Stomach (tissue), 9 donors: ENCODE results near the gene MCTP1. TPM values are rescaled to one million over a fixed set of nuclear protein-coding genes. Genes with fewer than 3 reads are reported as not detected.

Experiments used
- DNase-seq, 2 donors: peaks; one replicate each; pipeline versions ENCODE4 v3.0.0 to v3.0.0-alpha.2; 2013 to 2019
- H3K27ac ChIP-seq, 5 donors: fragments of 200-600 bp in 4 of 5; sonication (generic) in 4 of 5; one replicate each; pipeline ENCODE4 v1.5.1; 2013 to 2019; ENCODE audit warnings: mild to moderate bottlenecking in 1 of 5, moderate library complexity in 1 of 5
- H3K27me3 ChIP-seq, 3 donors: fragments of 200-600 bp; sonication (generic); one replicate each; pipeline ENCODE4 v1.5.1; 2017 to 2019; ENCODE audit warnings: mixed run types in 1 of 3
- H3K36me3 ChIP-seq, 4 donors: fragments of 200-600 bp; sonication (generic); 1 replicate in 3 of 4; 2 replicates in 1 of 4; pipeline ENCODE4 v1.5.1; 2016 to 2019
- H3K4me1 ChIP-seq, 4 donors: fragments of 200-600 bp; sonication (generic); one replicate each; pipeline ENCODE4 v1.5.1; 2016 to 2019
- H3K4me3 ChIP-seq, 4 donors: fragments of 200-600 bp; sonication (generic) in 3 of 4; one replicate each; pipeline ENCODE4 v1.5.1; 2016 to 2019; ENCODE audit warnings: mild to moderate bottlenecking in 1 of 4
- H3K9me3 ChIP-seq, 4 donors: fragments of 200-600 bp; sonication (generic); one replicate each; pipeline ENCODE4 v1.5.1; 2016 to 2019
- EP300 ChIP-seq: sonication (generic); formaldehyde crosslinking; IDR thresholded peaks from one replicate; pipeline ENCODE4 v1.6.1; 2017; ENCODE audit warnings: antibody characterized with exemption
- POLR2A ChIP-seq, 4 donors: fragments of 450-650 bp; IDR thresholded peaks; one replicate each; pipeline ENCODE4 v1.6.1; 2016; ENCODE audit warnings: antibody characterized with exemption in 4 of 4, control low read depth in 2 of 4, mild to moderate bottlenecking in 1 of 4, moderate library complexity in 1 of 4
- POLR2AphosphoS5 ChIP-seq, 3 donors: sonication (generic); formaldehyde crosslinking; IDR thresholded peaks; one replicate each; pipeline ENCODE4 v1.6.1; 2016; ENCODE audit warnings: antibody characterized with exemption in 3 of 3
- WGBS, 5 donors: extraction: QIAGEN DNeasy Blood & Tissue Kit in 3 of 5; methylation state at CpG; one replicate each; pipeline versions ENCODE4 v1.1.5 to v1.1.7; 2013 to 2018; 5-methylcytosine and 5-hydroxymethylcytosine counted together
- intact Hi-C: fragments of 100-400 bp; cut with DNase I; formaldehyde crosslinking; loops from one replicate; pipeline ENCODE4 v1.15.1; 2023; ENCODE audit warnings: low total_unique reads
- polyA plus RNA-seq, 3 donors: library from polyadenylated mRNA; stranded (reverse); fragments of 200-250 nt; gene quantifications; one replicate each; pipeline ENCODE4 v1.2.3, GENCODE V29; 2013
- total RNA-seq, 5 donors: library from RNA; depleted of rRNA; stranded (reverse); fragments of >200 nt; gene quantifications; one replicate each; pipeline versions ENCODE4 v1.1.0 to v1.2.3, GENCODE V29; 2014 to 2016
- TF ChIP-seq, protein P1 (sequence below), 7 experiments: fragments of 450-650 bp in 4 of 7; fragments of 200-600 bp in 3 of 7; sonication (generic) in 3 of 7; IDR thresholded peaks; one replicate each; pipeline ENCODE4 v1.5.1; 2016 to 2019; ENCODE audit warnings: antibody characterized with exemption in 7 of 7, control low read depth in 2 of 7, mild to moderate bottlenecking in 1 of 7
- donor health status: healthy with polysubstance abuse.
- donor health status: Bipolar disorder and iron deficiency.
- donor health status: healthy.

The MCTP1 gene
- total and polyA plus RNA-seq, 8 donors: 1.4 to 47.9 (median 11.3) TPM

DNA sequence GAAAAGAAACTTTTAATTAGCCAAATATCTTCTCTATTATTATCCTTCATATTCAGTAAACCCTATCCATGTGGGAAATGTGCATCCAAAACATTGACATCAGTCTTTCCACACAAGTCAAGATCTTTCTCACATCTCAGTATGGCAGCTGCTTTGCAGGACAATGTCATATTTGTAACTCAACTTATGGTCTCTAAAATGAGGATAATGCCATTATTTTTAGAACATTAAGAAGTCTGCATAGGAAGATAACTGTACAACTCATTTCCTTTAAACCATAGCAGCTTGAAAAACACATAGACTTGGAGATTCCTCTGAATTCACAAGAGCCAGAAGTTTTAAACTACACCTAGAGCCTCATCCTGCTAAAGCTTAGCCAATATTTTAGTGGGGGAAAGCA lies 43.7 kb downstream of the MCTP1 start:
- H3K36me3 ChIP-seq: no peaks in the 10 kb centered on the region
- no peak for DNase-seq
- intact Hi-C loops: no loop called here
- no peak for TF ChIP-seq POLR2A (IDR thresholded peaks at IDR 0.05)
- H3K27ac ChIP-seq: no peak overlapping the region
- no peak overlapping the region for H3K4me3 ChIP-seq
- H3K27me3 ChIP-seq: peaks cover 0 to 6% (median 0%) of the 10 kb centered on the region in 3 donors
- no peaks in the 10 kb centered on the region for H3K9me3 ChIP-seq
- H3K4me1 ChIP-seq: no peaks in the 10 kb centered on the region

DNA sequence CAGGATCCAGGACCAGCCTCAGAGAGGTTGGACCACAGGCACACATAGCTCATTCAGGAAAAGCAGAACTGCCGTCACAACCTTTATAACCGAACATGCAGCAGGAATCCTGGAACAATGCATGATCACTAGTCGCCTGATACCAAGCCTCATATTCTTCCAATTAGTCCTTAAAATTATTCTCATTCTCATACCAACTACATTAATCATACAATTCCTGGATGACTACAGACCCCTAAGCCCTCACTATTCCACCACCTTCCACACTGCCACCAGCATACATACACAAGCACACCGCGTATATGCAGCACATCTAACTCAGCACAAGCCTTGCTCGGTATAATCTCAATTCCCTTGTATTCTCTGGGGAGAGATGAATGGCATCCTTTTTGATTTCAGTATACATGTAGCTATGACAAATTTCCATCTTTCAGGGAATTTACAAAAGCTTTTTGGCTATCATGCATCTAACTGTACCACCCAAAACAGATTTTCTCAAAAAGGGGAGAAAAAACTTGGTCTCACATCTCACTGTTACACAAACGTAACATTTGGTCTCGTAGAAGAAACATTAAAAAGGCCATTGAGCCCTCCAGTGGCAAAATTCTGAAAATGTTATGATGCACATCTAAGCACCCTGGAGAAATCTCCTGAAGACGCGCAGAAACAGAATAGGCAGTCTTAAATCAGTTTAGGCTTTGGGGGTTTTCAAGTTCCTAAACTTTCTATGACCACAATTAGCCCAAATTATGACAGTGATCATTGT lies 46.2 kb downstream of the MCTP1 start:
- Histone ChIP-seq H3K27ac (no peak overlapping the region), H3K27me3 (no peaks in the 10 kb centered on the region), H3K9me3 (no peaks in the 10 kb centered on the region), H3K4me1 (no peaks in the 10 kb centered on the region), H3K4me3 (no peak overlapping the region), H3K36me3 (no peaks in the 10 kb centered on the region)
- no peak for TF ChIP-seq POLR2AphosphoS5 (IDR thresholded peaks at IDR 0.05)
- TF ChIP-seq, protein P1, sequence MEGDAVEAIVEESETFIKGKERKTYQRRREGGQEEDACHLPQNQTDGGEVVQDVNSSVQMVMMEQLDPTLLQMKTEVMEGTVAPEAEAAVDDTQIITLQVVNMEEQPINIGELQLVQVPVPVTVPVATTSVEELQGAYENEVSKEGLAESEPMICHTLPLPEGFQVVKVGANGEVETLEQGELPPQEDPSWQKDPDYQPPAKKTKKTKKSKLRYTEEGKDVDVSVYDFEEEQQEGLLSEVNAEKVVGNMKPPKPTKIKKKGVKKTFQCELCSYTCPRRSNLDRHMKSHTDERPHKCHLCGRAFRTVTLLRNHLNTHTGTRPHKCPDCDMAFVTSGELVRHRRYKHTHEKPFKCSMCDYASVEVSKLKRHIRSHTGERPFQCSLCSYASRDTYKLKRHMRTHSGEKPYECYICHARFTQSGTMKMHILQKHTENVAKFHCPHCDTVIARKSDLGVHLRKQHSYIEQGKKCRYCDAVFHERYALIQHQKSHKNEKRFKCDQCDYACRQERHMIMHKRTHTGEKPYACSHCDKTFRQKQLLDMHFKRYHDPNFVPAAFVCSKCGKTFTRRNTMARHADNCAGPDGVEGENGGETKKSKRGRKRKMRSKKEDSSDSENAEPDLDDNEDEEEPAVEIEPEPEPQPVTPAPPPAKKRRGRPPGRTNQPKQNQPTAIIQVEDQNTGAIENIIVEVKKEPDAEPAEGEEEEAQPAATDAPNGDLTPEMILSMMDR (IDR thresholded peaks at IDR 0.05): peak in 1 of 7 experiments; percentile 28
- DNase-seq: peak in 1 of 2 donors; percentile 50
- 57 to 65% (median 62%) methylated on average over 10 of the region's 10 CpGs for WGBS, 5 donors
- intact Hi-C loops: loop anchor here (5.0 kb wide), 1 partner anchor 271 kb away; no protein-coding TSS in a partner anchor

DNA sequence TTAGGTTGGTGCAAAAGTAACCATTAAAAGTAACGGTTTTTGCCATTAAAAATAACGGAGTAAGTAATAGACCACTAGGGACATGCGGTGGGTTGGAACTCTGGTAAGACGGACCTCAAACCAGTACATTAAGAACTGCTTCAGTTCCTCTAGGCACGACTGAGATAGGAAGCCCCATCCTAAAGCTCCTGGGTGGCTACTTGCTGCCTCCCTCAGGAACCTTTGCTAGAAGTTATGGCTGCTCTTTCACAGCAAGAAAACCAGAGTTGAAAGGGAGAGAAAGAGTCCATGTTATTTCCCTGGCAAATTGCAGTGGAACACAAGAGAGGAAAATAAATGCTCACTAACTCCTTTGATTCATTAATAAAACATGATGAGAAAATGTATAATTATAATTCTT lies 47.6 kb downstream of the MCTP1 start:
- DNase-seq: no peak
- no peaks in the 10 kb centered on the region for H3K36me3 ChIP-seq
- 75 to 81% (median 79%) methylated on average over 5 of the region's 5 CpGs for WGBS, 5 donors
- H3K27me3 ChIP-seq: no peaks in the 10 kb centered on the region
- H3K27ac ChIP-seq: no peak overlapping the region
- H3K4me1 ChIP-seq: no peaks in the 10 kb centered on the region
- TF ChIP-seq, protein P1 (IDR thresholded peaks at IDR 0.05): no peak
- no peak for TF ChIP-seq POLR2AphosphoS5 (IDR thresholded peaks at IDR 0.05)
- no peak for TF ChIP-seq POLR2A (IDR thresholded peaks at IDR 0.05)
- TF ChIP-seq EP300: no peak
- intact Hi-C loops: loop anchor here (5.0 kb wide), 1 partner anchor 270 kb away; no protein-coding TSS in a partner anchor
- H3K4me3 ChIP-seq: no peak overlapping the region
- peaks cover 0 to 3% (median 1%) of the 10 kb centered on the region in 4 donors for H3K9me3 ChIP-seq

DNA sequence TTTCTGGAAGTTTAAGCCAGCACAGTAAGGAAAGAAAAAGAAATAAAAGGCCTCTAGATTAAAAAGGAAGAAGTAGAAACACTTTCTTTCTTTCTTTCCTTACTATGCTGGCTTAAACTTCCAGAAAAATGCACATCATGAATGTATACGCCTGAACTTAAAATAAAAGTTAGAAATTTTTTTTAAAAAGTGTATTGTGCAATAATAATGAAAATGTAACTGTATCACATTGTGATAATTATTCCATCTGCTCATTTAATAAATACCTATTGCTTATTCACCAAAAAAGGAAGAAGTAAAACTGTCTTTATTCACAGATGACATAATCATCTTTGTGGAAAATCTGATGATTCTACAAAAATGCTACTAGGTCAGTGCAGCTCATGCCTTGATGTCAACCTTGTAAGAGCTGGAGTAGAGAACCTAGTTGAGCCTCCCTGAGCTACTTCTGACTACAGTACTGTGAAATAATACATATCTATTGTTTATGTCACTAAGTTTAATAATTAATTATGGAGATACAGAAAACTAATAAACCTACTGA lies 49.4 kb downstream of the MCTP1 start:
- Histone ChIP-seq H3K4me3 (no peak overlapping the region), H3K9me3 (peaks cover 0 to 5% (median 2%) of the 10 kb centered on the region in 4 donors), H3K36me3 (no peaks in the 10 kb centered on the region), H3K4me1 (no peaks in the 10 kb centered on the region), H3K27me3 (no peaks in the 10 kb centered on the region), H3K27ac (no peak overlapping the region)
- TF ChIP-seq POLR2A (IDR thresholded peaks at IDR 0.05) (no peak), EP300 (no peak), POLR2AphosphoS5 (IDR thresholded peaks at IDR 0.05) (no peak)
- TF ChIP-seq, protein P1 (IDR thresholded peaks at IDR 0.05): no peak
- no peak for DNase-seq
- intact Hi-C loops: loop anchor here (5.0 kb wide), 1 partner anchor 268 kb away; no protein-coding TSS in a partner anchor
- WGBS, 5 donors: 88 to 96% (median 92%) methylated on average over 1 of the region's 1 CpG

DNA sequence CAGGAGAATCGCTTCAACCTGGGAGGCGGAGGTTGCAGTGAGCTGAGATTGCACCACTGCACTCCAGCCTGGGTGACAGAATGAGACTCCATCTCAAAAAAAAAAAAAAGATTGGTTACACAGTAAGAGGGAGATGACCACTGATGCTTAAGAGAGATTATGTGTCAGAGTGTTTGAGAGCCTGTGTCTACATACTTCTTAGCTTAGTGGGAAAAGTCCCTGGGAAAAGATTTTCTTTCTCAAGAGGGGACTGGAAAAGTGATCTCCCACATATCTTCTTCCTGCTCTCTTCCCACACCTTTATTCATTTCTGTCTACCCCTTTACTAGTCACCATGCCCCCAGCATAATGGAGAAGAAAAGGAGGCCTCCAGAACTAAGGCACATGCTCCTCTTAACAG lies 55.2 kb downstream of the MCTP1 start:
- DNase-seq: no peak
- no peak overlapping the region for H3K4me3 ChIP-seq
- peaks cover 0 to 5% (median 2%) of the 10 kb centered on the region in 4 donors for H3K9me3 ChIP-seq
- 78 to 100% (median 92%) methylated on average over 2 of the region's 2 CpGs for WGBS, 5 donors
- no peaks in the 10 kb centered on the region for H3K36me3 ChIP-seq
- intact Hi-C loops: no loop called here
- H3K4me1 ChIP-seq: no peaks in the 10 kb centered on the region
- no peaks in the 10 kb centered on the region for H3K27me3 ChIP-seq
- H3K27ac ChIP-seq: no peak overlapping the region
- no peak for TF ChIP-seq POLR2A (IDR thresholded peaks at IDR 0.05)
- TF ChIP-seq EP300: no peak
- no peak for TF ChIP-seq POLR2AphosphoS5 (IDR thresholded peaks at IDR 0.05)
- TF ChIP-seq, protein P1 (IDR thresholded peaks at IDR 0.05): no peak
